HEK293 (cell line): Measurements from ENCODE around the gene STAM2.
A peak's percentile ranks its signal among the peaks of the same experiment; 100 is the strongest.

Experiments
- CTCF ChIA-PET: fragments of 350-600 bp; formaldehyde crosslinking; extraction: SDS; loops from one replicate; lab custom pipeline; 2021; ENCODE audit warnings: antibody characterized with exemption; lab: Yijun Ruan, JAX
- POLR2A ChIA-PET: fragments of 300-600 bp; formaldehyde crosslinking; extraction: SDS; loops from one replicate; lab custom pipeline; 2020; ENCODE audit warnings: antibody characterized with exemption, inconsistent platforms; lab: Yijun Ruan, JAX
- H3K27ac ChIP-seq: fragments of 200-500 bp; sonication (Bioruptor generic); 2 replicates; pipeline ENCODE4 v1.5.1; 2014; ENCODE audit warnings: low read depth, low read length, control low read depth, inconsistent platforms; ENCODE audit errors: extremely low read depth
- H3K36me3 ChIP-seq, 2 experiments: fragments of 200-500 bp in 1 of 2; sonication (Bioruptor generic) in 1 of 2; 1 replicate in 1 of 2; 2 replicates in 1 of 2; pipeline ENCODE4 v1.5.1; 2014 to 2017; ENCODE audit warnings: inconsistent platforms in 2 of 2, low read length in 2 of 2; ENCODE audit not compliant: control insufficient read depth in 2 of 2, insufficient read depth in 1 of 2
- H3K4me1 ChIP-seq: fragments of 200-500 bp; sonication (Bioruptor generic); 2 replicates; pipeline ENCODE4 v1.5.1; 2014; ENCODE audit warnings: mild to moderate bottlenecking, low read length, inconsistent platforms; ENCODE audit not compliant: control insufficient read depth, insufficient read depth
- H3K4me3 ChIP-seq: 2 replicates; pipeline ENCODE4 v1.5.1; 2011; ENCODE audit warnings: low read depth, mild to moderate bottlenecking, control low read depth, low read length, moderate library complexity
- H3K9me3 ChIP-seq: fragments of 200-500 bp; sonication (Bioruptor generic); 2 replicates; pipeline ENCODE4 v1.5.1; 2014; ENCODE audit warnings: low read depth, low read length, inconsistent platforms; ENCODE audit not compliant: control insufficient read depth, insufficient read depth
- CTCF ChIP-seq: fragments of 450-650 bp; formaldehyde crosslinking; IDR thresholded peaks from 2 replicates; pipeline ENCODE4 v1.5.1; 2016; ENCODE audit warnings: missing biosample characterization, missing genetic modification characterization
- FEZF1 ChIP-seq: fragments of 450-650 bp; formaldehyde crosslinking; IDR thresholded peaks from 2 replicates; pipeline ENCODE4 v1.5.1; 2016; ENCODE audit warnings: missing biosample characterization, missing genetic modification characterization
- GLIS2 ChIP-seq: fragments of 450-650 bp; formaldehyde crosslinking; IDR thresholded peaks from 2 replicates; pipeline ENCODE4 v1.5.1; 2016; ENCODE audit warnings: missing biosample characterization, missing genetic modification characterization
- KLF8 ChIP-seq: fragments of 450-650 bp; formaldehyde crosslinking; IDR thresholded peaks from 2 replicates; pipeline ENCODE4 v1.5.1; 2016; ENCODE audit warnings: missing biosample characterization, missing genetic modification characterization
- PRDM6 ChIP-seq: fragments of 450-650 bp; formaldehyde crosslinking; IDR thresholded peaks from 2 replicates; pipeline ENCODE4 v1.5.1; 2017; ENCODE audit warnings: missing biosample characterization, missing genetic modification characterization
- RBAK ChIP-seq: fragments of 450-650 bp; formaldehyde crosslinking; IDR thresholded peaks from 2 replicates; pipeline ENCODE4 v1.5.1; 2016; ENCODE audit warnings: missing biosample characterization, missing genetic modification characterization
- ZNF148 ChIP-seq: fragments of 450-650 bp; formaldehyde crosslinking; IDR thresholded peaks from 2 replicates; pipeline ENCODE4 v1.5.0; 2017; ENCODE audit warnings: missing biosample characterization, missing genetic modification characterization, borderline replicate concordance
- ZNF211 ChIP-seq: fragments of 450-650 bp; formaldehyde crosslinking; IDR thresholded peaks from 2 replicates; pipeline ENCODE4 v1.5.1; 2016; ENCODE audit warnings: low read depth, missing biosample characterization, missing genetic modification characterization
- ZNF221 ChIP-seq: fragments of 450-650 bp; formaldehyde crosslinking; IDR thresholded peaks from 2 replicates; pipeline ENCODE4 v1.5.1; 2017; ENCODE audit warnings: missing biosample characterization, missing genetic modification characterization, borderline replicate concordance
- ZNF23 ChIP-seq: fragments of 450-650 bp; formaldehyde crosslinking; IDR thresholded peaks from 2 replicates; pipeline ENCODE4 v1.5.1; 2016; ENCODE audit warnings: missing biosample characterization, missing genetic modification characterization, borderline replicate concordance
- ZNF37A ChIP-seq: fragments of 450-650 bp; IDR thresholded peaks from 2 replicates; pipeline ENCODE4 v1.5.1; 2018; ENCODE audit warnings: missing biosample characterization, missing genetic modification characterization
- ZNF404 ChIP-seq: fragments of 450-650 bp; formaldehyde crosslinking; IDR thresholded peaks from 2 replicates; pipeline ENCODE4 v1.5.1; 2017; ENCODE audit warnings: missing biosample characterization, missing genetic modification characterization
- ZNF449 ChIP-seq: fragments of 450-650 bp; formaldehyde crosslinking; IDR thresholded peaks from 2 replicates; pipeline ENCODE4 v1.5.1; 2017; ENCODE audit warnings: missing biosample characterization, mild to moderate bottlenecking, missing genetic modification characterization, moderate library complexity
- ZNF560 ChIP-seq: fragments of 450-650 bp; formaldehyde crosslinking; IDR thresholded peaks from 2 replicates; pipeline ENCODE4 v1.5.1; 2017; ENCODE audit warnings: missing biosample characterization, missing genetic modification characterization, borderline replicate concordance
- ZNF561 ChIP-seq: fragments of 450-650 bp; IDR thresholded peaks from 2 replicates; pipeline ENCODE4 v1.5.1; 2018; ENCODE audit warnings: missing biosample characterization, missing genetic modification characterization, borderline replicate concordance
- ZNF571 ChIP-seq: fragments of 450-650 bp; formaldehyde crosslinking; IDR thresholded peaks from 2 replicates; pipeline ENCODE4 v1.5.0; 2017; ENCODE audit warnings: missing biosample characterization, missing genetic modification characterization
- ZNF624 ChIP-seq: fragments of 450-650 bp; formaldehyde crosslinking; IDR thresholded peaks from 2 replicates; pipeline ENCODE4 v1.5.1; 2017; ENCODE audit warnings: missing biosample characterization, missing genetic modification characterization
- ZNF654 ChIP-seq: fragments of 450-650 bp; formaldehyde crosslinking; IDR thresholded peaks from 2 replicates; pipeline ENCODE4 v1.5.1; 2016; ENCODE audit warnings: low read depth, missing biosample characterization, missing genetic modification characterization
- ZNF658 ChIP-seq: fragments of 450-650 bp; formaldehyde crosslinking; IDR thresholded peaks from 2 replicates; pipeline ENCODE4; 2016; ENCODE audit warnings: missing biosample characterization, missing genetic modification characterization
- ZNF660 ChIP-seq: fragments of 450-650 bp; IDR thresholded peaks from 2 replicates; pipeline ENCODE4 v1.5.1; 2018; ENCODE audit warnings: missing biosample characterization, mild to moderate bottlenecking, missing genetic modification characterization
- ZNF677 ChIP-seq: fragments of 450-650 bp; IDR thresholded peaks from 2 replicates; pipeline ENCODE4 v1.5.0; 2018; ENCODE audit warnings: missing biosample characterization, mild to moderate bottlenecking, missing genetic modification characterization, moderate library complexity
- ZNF707 ChIP-seq: fragments of 450-650 bp; formaldehyde crosslinking; IDR thresholded peaks from 2 replicates; pipeline ENCODE4 v1.5.1; 2016; ENCODE audit warnings: missing biosample characterization, missing genetic modification characterization

Gene STAM2

DNA sequence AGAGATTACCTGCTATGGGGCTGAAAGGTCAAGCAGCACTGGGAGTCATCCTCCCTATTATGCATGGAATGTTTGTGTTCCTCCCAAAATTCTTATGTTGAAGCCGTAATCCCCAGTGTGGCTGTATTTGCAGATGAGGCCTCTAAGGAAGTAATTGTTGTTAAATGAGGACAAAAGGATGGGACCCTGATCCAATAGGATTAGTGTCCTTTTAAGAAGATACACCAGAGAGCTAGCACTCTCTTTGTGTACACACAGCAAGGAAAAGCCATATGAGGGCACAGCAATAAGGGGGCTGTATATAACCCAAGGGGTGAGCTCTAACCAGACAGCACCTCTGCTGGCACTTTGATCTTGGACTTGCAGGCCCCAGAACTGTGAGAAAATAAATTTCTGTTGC, 18.3 kb downstream of the STAM2 start:
- ChIA-PET POLR2A (no interaction called here), CTCF (interaction anchor here (1.1 to 1.3 kb wide), 3 partner anchors 120 to 479 kb away, joined by 3 read pairs; no protein-coding TSS in a partner anchor)
- TF ChIP-seq ZNF404, result no peak
- TF ChIP-seq GLIS2 (tag by site-specific recombination), result no peak
- no peak for TF ChIP-seq RBAK (tag by site-specific recombination)
- no peak for TF ChIP-seq ZNF624 (tag by site-specific recombination)
- no peak for TF ChIP-seq FEZF1 (tag by site-specific recombination)
- no peak for TF ChIP-seq ZNF571 (tag by site-specific recombination)
- TF ChIP-seq ZNF677 (tag by site-specific recombination), result no peak
- Histone ChIP-seq H3K4me3 (no peak overlapping the region), H3K9me3 (no peaks in the 10 kb centered on the region), H3K36me3 (no peaks in the 10 kb centered on the region), H3K27ac (no peak overlapping the region), H3K4me1 (no peaks in the 10 kb centered on the region)

DNA sequence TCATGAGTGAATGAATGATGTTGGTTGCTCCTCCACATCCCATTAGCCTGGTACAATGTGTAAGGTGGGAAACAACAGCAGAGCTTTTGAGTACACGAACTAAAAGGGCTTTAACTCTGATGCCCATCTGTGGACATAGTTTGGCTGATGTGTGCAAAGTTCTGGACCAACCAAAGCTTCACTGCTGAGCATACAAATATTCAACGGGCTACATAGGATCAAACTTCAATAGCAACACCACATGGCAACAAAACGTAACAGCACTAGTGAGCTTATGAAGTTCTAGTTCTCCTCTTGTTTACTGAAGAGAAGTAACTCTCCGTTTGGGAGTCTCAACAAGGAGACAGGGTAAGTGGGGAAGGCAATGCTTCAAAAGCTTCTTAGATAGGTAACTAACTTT, 20.4 kb downstream of the STAM2 start:
- no peak overlapping the region for H3K27ac ChIP-seq
- peak; percentile 30 for TF ChIP-seq ZNF654 (tag by site-specific recombination)
- TF ChIP-seq ZNF561 (tag by site-specific recombination), result no peak
- TF ChIP-seq ZNF211, result no peak
- TF ChIP-seq ZNF660 (tag by site-specific recombination), result no peak
- TF ChIP-seq ZNF707, result no peak
- no peak for TF ChIP-seq ZNF148 (tag by site-specific recombination)
- TF ChIP-seq KLF8 (tag by site-specific recombination), result no peak
- TF ChIP-seq PRDM6 (tag by site-specific recombination), result no peak
- TF ChIP-seq CTCF, result peak; percentile 31; the same call in 1 of the 2 replicates
- TF ChIP-seq ZNF624 (tag by site-specific recombination), result no peak
- TF ChIP-seq ZNF23 (tag by site-specific recombination), result no peak
- no peak for TF ChIP-seq ZNF221
- TF ChIP-seq ZNF658, result no peak
- TF ChIP-seq ZNF560 (tag by site-specific recombination), result no peak
- TF ChIP-seq ZNF449 (tag by site-specific recombination), result no peak
- TF ChIP-seq ZNF571 (tag by site-specific recombination), result no peak
- no peak for TF ChIP-seq ZNF37A
- TF ChIP-seq, all 188 proteins: peak for 2
- H3K36me3 ChIP-seq, result no peaks in the 10 kb centered on the region
- H3K4me3 ChIP-seq, result no peak overlapping the region
- POLR2A ChIA-PET, result no interaction called here
- H3K4me1 ChIP-seq, result no peaks in the 10 kb centered on the region
- H3K9me3 ChIP-seq, result no peaks in the 10 kb centered on the region
- CTCF ChIA-PET, result interaction anchor here (0.5 to 1.1 kb wide), 4 partner anchors 118 to 573 kb away, joined by 3 read pairs; no protein-coding TSS in a partner anchor
